GM23248 (cell line): ENCODE measurements around the gene CCL14. TPM values are rescaled to one million over a fixed set of nuclear protein-coding genes. Genes with fewer than 3 reads are reported as not detected.

ENCODE experiments used
- DNase-seq: peaks from one replicate; pipeline ENCODE4 v3.0.0-alpha.2; 2015
- H2AFZ ChIP-seq: fragments of 200-600 bp; sonication (generic); 2 replicates; pipeline ENCODE4 v1.6.1; 2016; ENCODE audit warnings: antibody characterized with exemption
- H3F3A ChIP-seq: fragments of 200-600 bp; sonication (generic); 2 replicates; pipeline ENCODE4 v1.6.1; 2016; ENCODE audit warnings: mild to moderate bottlenecking, antibody characterized with exemption, mixed run types; ENCODE audit not compliant: insufficient read depth
- H3K27ac ChIP-seq: fragments of 200-600 bp; sonication (generic); 2 replicates; pipeline ENCODE4 v1.5.1; 2016; ENCODE audit warnings: mild to moderate bottlenecking
- H3K27me3 ChIP-seq: fragments of 200-600 bp; sonication (generic); replicated peaks from 2 replicates; pipeline ENCODE4 v1.6.1; 2016; ENCODE audit warnings: mild to moderate bottlenecking; ENCODE audit not compliant: insufficient read depth
- H3K36me3 ChIP-seq: fragments of 200-600 bp; sonication (generic); 2 replicates; pipeline ENCODE4 v1.6.1; 2016; ENCODE audit warnings: low read depth, mild to moderate bottlenecking
- H3K4me1 ChIP-seq: fragments of 200-600 bp; sonication (generic); 2 replicates; pipeline ENCODE4 v1.6.1; 2016; ENCODE audit warnings: mild to moderate bottlenecking; ENCODE audit not compliant: insufficient read depth
- H3K4me2 ChIP-seq: fragments of 200-600 bp; sonication (generic); one replicate; pipeline ENCODE4 v1.6.1; 2016; ENCODE audit warnings: mild to moderate bottlenecking; ENCODE audit not compliant: unreplicated experiment
- H3K4me3 ChIP-seq: fragments of 200-600 bp; sonication (generic); 2 replicates; pipeline ENCODE4 v1.5.1; 2016; ENCODE audit warnings: mild to moderate bottlenecking
- H3K79me2 ChIP-seq: fragments of 200-600 bp; sonication (generic); 2 replicates; pipeline ENCODE4 v1.6.1; 2016; ENCODE audit warnings: mild to moderate bottlenecking; ENCODE audit not compliant: insufficient read depth
- H3K9ac ChIP-seq: fragments of 200-600 bp; sonication (generic); 2 replicates; pipeline ENCODE4 v1.6.1; 2016; ENCODE audit warnings: mild to moderate bottlenecking
- H3K9me2 ChIP-seq: fragments of 200-600 bp; sonication (generic); 2 replicates; pipeline ENCODE4 v1.6.1; 2016; ENCODE audit warnings: mixed run types, mild to moderate bottlenecking, moderate library complexity; ENCODE audit not compliant: insufficient read depth
- H3K9me3 ChIP-seq: fragments of 200-600 bp; sonication (generic); one replicate; pipeline ENCODE4 v1.6.1; 2017; ENCODE audit warnings: low read depth
- H4K20me1 ChIP-seq: fragments of 200-600 bp; sonication (generic); 2 replicates; pipeline ENCODE4 v1.6.0; 2016; ENCODE audit not compliant: insufficient read depth
- EZH2 ChIP-seq: fragments of 200-600 bp; sonication (generic); IDR thresholded peaks from 2 replicates; pipeline ENCODE4 v1.6.1; 2018; ENCODE audit warnings: antibody characterized with exemption, mild to moderate bottlenecking; ENCODE audit not compliant: insufficient read depth, poor library complexity, severe bottlenecking
- EZH2phosphoT487 ChIP-seq: fragments of 200-600 bp; sonication (generic); IDR thresholded peaks from 2 replicates; pipeline ENCODE4 v1.6.1; 2018; ENCODE audit warnings: antibody characterized with exemption, moderate library complexity, mild to moderate bottlenecking, low read depth; ENCODE audit not compliant: insufficient read depth
- WGBS, 2 experiments: methylation state at CpG; one replicate each; pipeline ENCODE4 v1.1.6; 2015 to 2017; ENCODE audit warnings: low lambda C conversion rate in 2 of 2, low coverage in 1 of 2; ENCODE audit errors: missing lambda C conversion rate in 2 of 2; 5-methylcytosine and 5-hydroxymethylcytosine counted together
- in situ Hi-C: fragments of 300-500 bp; cut with MboI; formaldehyde crosslinking; loops from 2 replicates; pipeline ENCODE4 v1.15.0; 2020
- polyA plus RNA-seq: library from polyadenylated mRNA; unstranded; fragments of >200 nt; fragmentation: Nextera tagmentation; extraction: Ambion mirVana; gene quantifications from 2 replicates; pipeline ENCODE4 v1.2.1, GENCODE V29; 2016
- total RNA-seq: library from RNA; depleted of rRNA; stranded (reverse); fragments of >200 nt; shearing (Covaris generic); gene quantifications from 2 replicates; pipeline ENCODE4 v1.2.3, GENCODE V29; 2014

CCL14 gene
- total and polyA plus RNA-seq, 2 experiments from 2014 or later, result not detected

DNA sequence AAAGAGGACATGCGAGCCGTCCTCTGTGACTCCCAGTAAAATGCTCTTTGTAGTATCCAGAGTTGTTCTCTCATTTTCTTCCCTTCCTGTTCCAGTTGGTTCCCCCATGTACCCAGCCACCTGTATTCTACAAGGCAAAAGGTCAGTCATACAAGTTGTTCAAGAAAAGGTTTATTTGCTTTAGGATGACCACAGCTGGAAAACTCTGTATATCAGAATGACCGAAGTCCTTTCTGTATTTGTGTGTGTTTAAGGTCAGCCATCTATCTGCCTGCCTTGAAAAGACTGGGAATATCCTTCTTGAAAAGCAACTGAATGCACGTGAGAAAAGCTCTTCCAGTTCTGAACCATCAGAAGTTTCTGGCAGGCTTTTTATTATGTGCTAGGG, 13.6 kb downstream of the CCL14 start:
- Histone ChIP-seq H3K9me3 (no peaks in the 10 kb centered on the region), H3K9me2 (no peaks in the 10 kb centered on the region), H3K4me2 (no peak overlapping the region), H4K20me1 (no peaks in the 10 kb centered on the region), H3K27ac (no peak overlapping the region), H2AFZ (no peak overlapping the region), H3K4me3 (no peak overlapping the region), H3K36me3 (no peaks in the 10 kb centered on the region), H3K9ac (no peak overlapping the region), H3K79me2 (no peaks in the 10 kb centered on the region), H3K27me3 (peaks cover 21% of the 10 kb centered on the region; the same call in 1 of the 2 replicates), H3K4me1 (no peaks in the 10 kb centered on the region), H3F3A (no peaks in the 10 kb centered on the region)
- DNase-seq, result no peak
- in situ Hi-C loops, result loop anchor here (25.0 kb wide), 1 partner anchor 489 kb away; no protein-coding TSS in a partner anchor
- TF ChIP-seq EZH2 (no peak), EZH2phosphoT487 (no peak)
- 55 to 58% methylated on average over 4 of the region's 4 CpGs for WGBS, 2 experiments

DNA sequence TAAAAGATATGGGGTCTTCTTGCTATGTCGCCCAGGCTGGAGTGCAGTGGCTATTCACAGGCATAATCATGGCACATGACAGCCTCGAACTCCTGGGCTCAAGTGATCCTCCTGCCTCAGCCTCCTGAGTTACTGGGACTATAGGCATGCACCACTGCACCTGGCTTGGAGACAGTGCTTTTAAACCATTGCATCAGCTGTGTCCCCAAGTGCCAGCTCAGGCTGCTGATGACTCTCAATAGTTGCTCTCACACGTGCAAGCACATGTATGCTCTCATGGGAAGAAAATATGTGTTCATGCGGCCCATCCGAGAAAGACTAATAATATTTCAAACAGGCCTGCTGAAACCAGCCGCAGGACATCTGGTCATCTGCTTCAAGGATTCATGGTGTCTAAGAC, 14.0 kb downstream of the CCL14 start:
- in situ Hi-C loops, result loop anchor here (25.0 kb wide), 1 partner anchor 490 kb away; no protein-coding TSS in a partner anchor
- Histone ChIP-seq H3K9me2 (no peaks in the 10 kb centered on the region), H3K9me3 (no peaks in the 10 kb centered on the region), H4K20me1 (no peaks in the 10 kb centered on the region), H3K4me2 (no peak overlapping the region), H2AFZ (no peak overlapping the region), H3K36me3 (no peaks in the 10 kb centered on the region), H3K4me1 (no peaks in the 10 kb centered on the region), H3K27me3 (peaks cover 21% of the 10 kb centered on the region; the same call in 1 of the 2 replicates), H3K79me2 (no peaks in the 10 kb centered on the region), H3K27ac (no peak overlapping the region), H3K9ac (no peak overlapping the region), H3F3A (no peaks in the 10 kb centered on the region), H3K4me3 (no peak overlapping the region)
- no peak for DNase-seq
- 39 to 45% methylated on average over 6 of the region's 6 CpGs for WGBS, 2 experiments
- TF ChIP-seq EZH2, result no peak
- no peak for TF ChIP-seq EZH2phosphoT487

DNA sequence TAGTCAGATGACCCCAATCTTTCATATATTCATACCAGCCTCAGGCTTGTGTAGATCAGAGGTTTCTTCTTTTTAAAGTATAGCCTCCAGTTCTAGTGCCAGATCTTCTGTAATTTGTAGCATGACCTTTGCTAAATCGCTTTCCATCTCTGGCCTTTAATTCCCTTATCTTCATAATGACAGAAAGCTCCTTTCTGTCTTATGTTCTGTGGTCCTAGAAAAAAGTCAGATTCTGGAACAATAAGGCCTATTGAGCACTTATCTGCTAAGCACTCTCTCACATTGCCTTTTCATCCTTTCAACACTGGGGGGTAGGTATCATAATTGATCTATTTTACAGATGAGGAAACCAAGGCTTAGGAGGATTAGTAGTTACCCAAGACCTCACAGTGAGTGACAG, 14.5 kb downstream of the CCL14 start:
- no peaks in the 10 kb centered on the region for H4K20me1 ChIP-seq
- no peak overlapping the region for H3K9ac ChIP-seq
- no peaks in the 10 kb centered on the region for H3K36me3 ChIP-seq
- TF ChIP-seq EZH2 (no peak), EZH2phosphoT487 (no peak)
- H3K9me2 ChIP-seq, result no peaks in the 10 kb centered on the region
- in situ Hi-C loops, result loop anchor here (25.0 kb wide), 1 partner anchor 490 kb away; no protein-coding TSS in a partner anchor
- 42 to 58% methylated on average over 1 of the region's 1 CpG for WGBS, 2 experiments
- H3K79me2 ChIP-seq, result no peaks in the 10 kb centered on the region
- no peak for DNase-seq
- H2AFZ ChIP-seq, result no peak overlapping the region
- no peaks in the 10 kb centered on the region for H3K4me1 ChIP-seq
- no peak overlapping the region for H3K4me3 ChIP-seq
- no peaks in the 10 kb centered on the region for H3K9me3 ChIP-seq
- no peak overlapping the region for H3K27ac ChIP-seq
- no peaks in the 10 kb centered on the region for H3F3A ChIP-seq
- H3K27me3 ChIP-seq, result peaks cover 21% of the 10 kb centered on the region; the same call in 1 of the 2 replicates
- no peak overlapping the region for H3K4me2 ChIP-seq

DNA sequence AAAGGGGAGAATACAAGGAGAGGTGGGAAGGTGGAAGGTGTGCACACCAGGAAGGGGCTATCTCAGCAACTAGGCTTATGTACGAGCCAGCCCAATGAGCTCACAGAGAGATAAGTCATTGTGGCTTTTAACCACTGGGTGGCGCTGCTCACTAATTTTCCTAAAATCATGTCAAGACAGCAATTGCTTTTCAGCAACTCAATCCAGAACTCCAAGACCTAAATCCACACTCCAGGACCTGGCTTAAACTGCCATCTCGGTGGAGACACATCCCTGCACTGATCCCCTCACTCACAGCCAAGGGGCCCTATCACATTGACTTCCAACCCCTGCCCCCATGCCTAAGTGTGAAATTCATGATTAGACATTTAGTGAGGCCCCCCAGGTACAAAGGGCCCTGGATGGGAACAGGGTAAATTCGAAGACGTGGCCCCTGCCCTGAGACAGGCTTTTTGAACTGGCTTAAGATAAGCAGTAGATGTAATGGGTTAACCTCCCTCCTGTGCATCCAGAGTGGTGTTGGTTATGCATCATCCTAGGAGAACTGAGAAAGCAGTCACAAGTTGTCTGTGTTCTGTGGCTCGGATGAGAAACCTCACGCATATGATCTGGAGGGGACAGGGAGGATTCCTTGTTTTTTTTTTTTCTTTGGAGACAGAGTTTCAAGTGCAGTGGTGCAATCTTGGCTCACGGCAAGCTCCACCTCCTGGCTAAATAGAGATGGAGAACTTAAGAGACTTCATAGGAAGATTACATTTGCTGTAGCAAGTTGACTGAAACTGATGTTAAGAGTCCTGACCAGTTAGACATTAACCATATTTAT, 16.8 kb downstream of the CCL14 start:
- peak; percentile 71 for DNase-seq
- no peaks in the 10 kb centered on the region for H3F3A ChIP-seq
- H3K4me3 ChIP-seq, result no peak overlapping the region
- no peak overlapping the region for H3K9ac ChIP-seq
- no peaks in the 10 kb centered on the region for H4K20me1 ChIP-seq
- no peak overlapping the region for H3K27ac ChIP-seq
- no peak for TF ChIP-seq EZH2
- no peak for TF ChIP-seq EZH2phosphoT487
- no peaks in the 10 kb centered on the region for H3K36me3 ChIP-seq
- peaks cover 21% of the 10 kb centered on the region; the same call in 1 of the 2 replicates for H3K27me3 ChIP-seq
- H3K9me2 ChIP-seq, result no peaks in the 10 kb centered on the region
- no peak overlapping the region for H3K4me2 ChIP-seq
- H3K4me1 ChIP-seq, result no peaks in the 10 kb centered on the region
- no peaks in the 10 kb centered on the region for H3K79me2 ChIP-seq
- H2AFZ ChIP-seq, result no peak overlapping the region
- in situ Hi-C loops, result loop anchor here (25.0 kb wide), 1 partner anchor 493 kb away; no protein-coding TSS in a partner anchor
- 10 to 19% methylated on average over 8 of the region's 8 CpGs for WGBS, 2 experiments
- no peaks in the 10 kb centered on the region for H3K9me3 ChIP-seq
